Transverse colon (tissue), 4 donors: ENCODE results near the gene TMEM47.

ENCODE experiments used
- EP300 ChIP-seq: sonication (generic); formaldehyde crosslinking; IDR thresholded peaks from one replicate; pipeline ENCODE4 v1.6.1; 2017; ENCODE audit warnings: antibody characterized with exemption, low read depth
- POLR2AphosphoS5 ChIP-seq, 3 donors: sonication (generic); formaldehyde crosslinking; IDR thresholded peaks; one replicate each; pipeline ENCODE4 v1.6.1; 2016; ENCODE audit warnings: antibody characterized with exemption in 3 of 3
- TF ChIP-seq, protein P1 (sequence below), 5 experiments: fragments of 200-600 bp in 3 of 5; fragments of 450-650 bp in 2 of 5; sonication (generic) in 3 of 5; IDR thresholded peaks; 1 replicate in 2 of 5; 2 replicates in 3 of 5; pipeline ENCODE4 v1.5.1; 2016 to 2017; ENCODE audit warnings: antibody characterized with exemption in 5 of 5, inconsistent platforms in 3 of 5, mild to moderate bottlenecking in 2 of 5, moderate library complexity in 1 of 5

DNA sequence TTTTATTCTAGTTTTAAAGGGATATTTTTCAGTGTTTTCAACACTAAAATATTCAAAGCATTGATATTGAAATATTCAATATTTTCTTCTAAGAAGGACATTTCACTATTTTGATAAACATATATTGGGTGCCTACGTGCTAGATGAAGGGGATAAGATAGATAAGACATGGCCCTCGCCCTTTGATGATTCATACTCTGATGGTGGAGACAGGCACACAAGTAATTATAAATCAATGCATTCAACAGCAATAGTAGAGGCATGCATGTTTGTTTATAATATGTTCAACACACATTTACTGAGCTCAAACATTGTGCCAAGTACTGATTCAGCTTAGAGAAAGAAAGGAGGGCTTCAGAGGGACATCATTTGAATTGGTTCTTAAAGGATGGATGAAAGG is 22.7 kb downstream of the TMEM47 start:
- TF ChIP-seq, protein P1, sequence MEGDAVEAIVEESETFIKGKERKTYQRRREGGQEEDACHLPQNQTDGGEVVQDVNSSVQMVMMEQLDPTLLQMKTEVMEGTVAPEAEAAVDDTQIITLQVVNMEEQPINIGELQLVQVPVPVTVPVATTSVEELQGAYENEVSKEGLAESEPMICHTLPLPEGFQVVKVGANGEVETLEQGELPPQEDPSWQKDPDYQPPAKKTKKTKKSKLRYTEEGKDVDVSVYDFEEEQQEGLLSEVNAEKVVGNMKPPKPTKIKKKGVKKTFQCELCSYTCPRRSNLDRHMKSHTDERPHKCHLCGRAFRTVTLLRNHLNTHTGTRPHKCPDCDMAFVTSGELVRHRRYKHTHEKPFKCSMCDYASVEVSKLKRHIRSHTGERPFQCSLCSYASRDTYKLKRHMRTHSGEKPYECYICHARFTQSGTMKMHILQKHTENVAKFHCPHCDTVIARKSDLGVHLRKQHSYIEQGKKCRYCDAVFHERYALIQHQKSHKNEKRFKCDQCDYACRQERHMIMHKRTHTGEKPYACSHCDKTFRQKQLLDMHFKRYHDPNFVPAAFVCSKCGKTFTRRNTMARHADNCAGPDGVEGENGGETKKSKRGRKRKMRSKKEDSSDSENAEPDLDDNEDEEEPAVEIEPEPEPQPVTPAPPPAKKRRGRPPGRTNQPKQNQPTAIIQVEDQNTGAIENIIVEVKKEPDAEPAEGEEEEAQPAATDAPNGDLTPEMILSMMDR (IDR thresholded peaks at IDR 0.05): no peak
- TF ChIP-seq EP300: no peak
- no peak for TF ChIP-seq POLR2AphosphoS5 (IDR thresholded peaks at IDR 0.05)
